SU-DHL-6 (cell line): ENCODE measurements around the gene BRDT.

Experiments
- H2AFZ ChIP-seq: fragments of 200-600 bp; sonication (generic); 2 replicates; pipeline ENCODE4 v1.6.1; 2014; ENCODE audit warnings: low read depth, mild to moderate bottlenecking, moderate library complexity, mixed read lengths, antibody characterized with exemption, low read length; ENCODE audit not compliant: severe bottlenecking
- H3F3A ChIP-seq: fragments of 200-600 bp; shearing (Covaris generic); 2 replicates; pipeline ENCODE4 v1.6.0; 2016; ENCODE audit warnings: antibody characterized with exemption, mild to moderate bottlenecking; ENCODE audit not compliant: insufficient read depth
- H3K27ac ChIP-seq: fragments of 200-600 bp; sonication (generic); 2 replicates; pipeline ENCODE4 v1.5.1; 2016; ENCODE audit warnings: low read depth, mild to moderate bottlenecking, low read length, moderate library complexity, mixed read lengths
- H3K27me3 ChIP-seq: fragments of 200-600 bp; sonication (generic), shearing (Covaris generic); 2 replicates; pipeline ENCODE4 v1.6.0; 2014; ENCODE audit warnings: mild to moderate bottlenecking, low read length
- H3K36me3 ChIP-seq: fragments of 200-600 bp; sonication (generic); 2 replicates; pipeline ENCODE4 v1.6.1; 2014; ENCODE audit warnings: mild to moderate bottlenecking, low read length, mixed read lengths
- H3K4me2 ChIP-seq: fragments of 300-600, 200-600 bp; shearing (Covaris generic), sonication (generic); 2 replicates; pipeline ENCODE4 v1.6.0; 2014; ENCODE audit warnings: low read length, low read depth, mild to moderate bottlenecking; ENCODE audit not compliant: poor library complexity, severe bottlenecking
- H3K4me3 ChIP-seq: fragments of 200-600 bp; sonication (generic); 2 replicates; pipeline ENCODE4 v1.5.1; 2014; ENCODE audit warnings: antibody characterized with exemption, low read length, mild to moderate bottlenecking, mixed read lengths; ENCODE audit not compliant: insufficient read depth, poor library complexity, severe bottlenecking
- H3K79me2 ChIP-seq: fragments of 200-600 bp; sonication (generic); 2 replicates; pipeline ENCODE4 v1.6.1; 2014; ENCODE audit warnings: mild to moderate bottlenecking, low read length, moderate library complexity; ENCODE audit not compliant: insufficient read depth
- H3K9ac ChIP-seq: fragments of 200-600 bp; sonication (generic); 2 replicates; pipeline ENCODE4 v1.7.0; 2014; ENCODE audit warnings: mild to moderate bottlenecking, low read length
- H3K9me2 ChIP-seq: fragments of 200-600 bp; sonication (generic); replicated peaks from 2 replicates; pipeline ENCODE4 v1.6.1; 2014; ENCODE audit warnings: low read length; ENCODE audit not compliant: insufficient read depth
- H3K9me3 ChIP-seq: fragments of 200-600 bp; sonication (generic); 2 replicates; pipeline ENCODE4 v1.6.1; 2014; ENCODE audit warnings: low read length, mixed read lengths; ENCODE audit not compliant: insufficient read depth
- H4K20me1 ChIP-seq: fragments of 200-600 bp; sonication (generic); 2 replicates; pipeline ENCODE4 v1.6.1; 2014; ENCODE audit warnings: low read depth, mild to moderate bottlenecking, antibody characterized with exemption, low read length, moderate library complexity, mixed read lengths
- CTCF ChIP-seq: fragments of 200-600 bp; sonication (generic); IDR thresholded peaks from one replicate; pipeline ENCODE4 v1.5.1; 2017; ENCODE audit warnings: antibody characterized with exemption, mild to moderate bottlenecking, low read length, moderate library complexity; ENCODE audit not compliant: insufficient read depth, poor library complexity, severe bottlenecking
- EZH2phosphoT487 ChIP-seq: fragments of 200-600 bp; sonication (generic), shearing (Covaris generic); conservative IDR thresholded peaks from 2 replicates; pipeline ENCODE4 v1.6.1; 2018; ENCODE audit warnings: mild to moderate bottlenecking, antibody characterized with exemption, low read length, moderate library complexity, mixed read lengths

The BRDT gene

GRCh38 chr1:91952187-91952586 is 3.0 kb downstream of the BRDT start:
- H3K4me2 ChIP-seq, result no peak overlapping the region
- H3K9ac ChIP-seq, result no peak overlapping the region
- no peaks in the 10 kb centered on the region for H3K9me2 ChIP-seq
- H3K4me3 ChIP-seq, result no peak overlapping the region
- H3F3A ChIP-seq, result no peaks in the 10 kb centered on the region
- H3K27ac ChIP-seq, result no peak overlapping the region
- no peak overlapping the region for H2AFZ ChIP-seq
- no peaks in the 10 kb centered on the region for H4K20me1 ChIP-seq
- H3K36me3 ChIP-seq, result no peaks in the 10 kb centered on the region
- no peaks in the 10 kb centered on the region for H3K79me2 ChIP-seq
- no peaks in the 10 kb centered on the region for H3K9me3 ChIP-seq
- no peak for TF ChIP-seq CTCF
- H3K27me3 ChIP-seq, result no peaks in the 10 kb centered on the region

- Histone ChIP-seq H3K27me3 (no peaks in the 10 kb centered on the region), H3K4me2 (no peak overlapping the region), H3K9ac (no peak overlapping the region), H3K79me2 (no peaks in the 10 kb centered on the region), H3K27ac (no peak overlapping the region), H3F3A (no peaks in the 10 kb centered on the region), H3K36me3 (no peaks in the 10 kb centered on the region), H3K9me2 (no peaks in the 10 kb centered on the region), H3K4me3 (no peak overlapping the region), H2AFZ (no peak overlapping the region), H3K9me3 (no peaks in the 10 kb centered on the region), H4K20me1 (no peaks in the 10 kb centered on the region)
- TF ChIP-seq EZH2phosphoT487 (no peak), CTCF (no peak)
Measured at GRCh38 chr1:91958926-91959325, 9.7 kb downstream of the BRDT start.

- Histone ChIP-seq H3K27me3 (no peaks in the 10 kb centered on the region), H3K36me3 (no peaks in the 10 kb centered on the region), H2AFZ (no peak overlapping the region), H3F3A (no peaks in the 10 kb centered on the region), H4K20me1 (no peaks in the 10 kb centered on the region), H3K9ac (no peak overlapping the region), H3K27ac (no peak overlapping the region), H3K9me3 (no peaks in the 10 kb centered on the region), H3K9me2 (no peaks in the 10 kb centered on the region), H3K4me2 (no peak overlapping the region), H3K4me3 (no peak overlapping the region), H3K79me2 (no peaks in the 10 kb centered on the region)
- TF ChIP-seq EZH2phosphoT487 (no peak), CTCF (no peak)
Measured at GRCh38 chr1:91968334-91968733, 19.1 kb downstream of the BRDT start.

GRCh38 chr1:91979383-91979782 is 30.2 kb downstream of the BRDT start:
- no peaks in the 10 kb centered on the region for H3K79me2 ChIP-seq
- H3K9me2 ChIP-seq, result no peaks in the 10 kb centered on the region
- no peak overlapping the region for H2AFZ ChIP-seq
- no peak overlapping the region for H3K4me2 ChIP-seq
- H3K9ac ChIP-seq, result no peak overlapping the region
- no peaks in the 10 kb centered on the region for H3F3A ChIP-seq
- no peaks in the 10 kb centered on the region for H4K20me1 ChIP-seq
- no peak for TF ChIP-seq CTCF
- no peak for TF ChIP-seq EZH2phosphoT487
- H3K36me3 ChIP-seq, result no peaks in the 10 kb centered on the region
- H3K9me3 ChIP-seq, result no peaks in the 10 kb centered on the region
- no peak overlapping the region for H3K4me3 ChIP-seq
- no peak overlapping the region for H3K27ac ChIP-seq
- no peaks in the 10 kb centered on the region for H3K27me3 ChIP-seq
